ENCODE measurements around the gene IER5. TPM values are rescaled to one million over a fixed set of nuclear protein-coding genes. Genes with fewer than 3 reads are reported as not detected.
A peak's percentile ranks its signal among the peaks of the same experiment; 100 is the strongest.

The IER5 gene
- total RNA-seq, 1 donor from 2014 or later: 156 TPM

- ATAC-seq (ENCODE audit: low read depth) (no peak), DNase-seq (no peak)
- Mint-ChIP-seq H3K9me3 (no peaks in the 10 kb centered on the region), H3K27ac (peak overlapping the region; percentile 74), H3K4me3 (peak overlapping the region; percentile 47), H3K36me3 (ENCODE audit: low read depth) (peaks cover 10% of the 10 kb centered on the region), H3K27me3 (no peaks in the 10 kb centered on the region), H3K4me1 (peaks cover 64% of the 10 kb centered on the region)
- intact Hi-C loops (cut with micrococcal nuclease): no loop called here
- TF ChIP-seq CTCF (IDR thresholded peaks at IDR 0.05): no peak
- POLR2A ChIA-PET: interaction anchor here (0.8 to 38.3 kb wide), 4 partner anchors 9 to 77 kb away, joined by 3 to 1783 read pairs (median 217); partner anchors contain the start of genes IER5, MR1 and STX6
- CTCF ChIA-PET: no interaction called here
Measured at GRCh38 chr1:181100015-181100905, 11.8 kb downstream of the IER5 start.

- TF ChIP-seq CTCF (IDR thresholded peaks at IDR 0.05): no peak
- no peak overlapping the region for H3K27ac Mint-ChIP-seq
- ATAC-seq (ENCODE audit: low read depth) (no peak), DNase-seq (no peak)
- H3K9me3 Mint-ChIP-seq: no peaks in the 10 kb centered on the region
- CTCF ChIA-PET: no interaction called here
- no peak overlapping the region for H3K4me3 Mint-ChIP-seq
- H3K27me3 Mint-ChIP-seq: no peaks in the 10 kb centered on the region
- intact Hi-C loops (cut with micrococcal nuclease): no loop called here
- peaks cover 63% of the 10 kb centered on the region for H3K4me1 Mint-ChIP-seq
- POLR2A ChIA-PET: interaction anchor here (17.8 to 38.3 kb wide), 2 partner anchors 10 to 28 kb away, joined by 428 to 1783 read pairs; partner anchors contain the start of gene IER5
- H3K36me3 Mint-ChIP-seq (ENCODE audit: low read depth): peaks cover 4% of the 10 kb centered on the region
Measured at GRCh38 chr1:181100934-181101333, 12.4 kb downstream of the IER5 start.

GRCh38 chr1:181101581-181102226, 13.2 kb downstream of the IER5 start:
- Mint-ChIP-seq H3K27me3 (no peaks in the 10 kb centered on the region), H3K27ac (no peak overlapping the region), H3K36me3 (ENCODE audit: low read depth) (no peaks in the 10 kb centered on the region), H3K4me1 (peaks cover 63% of the 10 kb centered on the region), H3K4me3 (no peak overlapping the region), H3K9me3 (no peaks in the 10 kb centered on the region)
- intact Hi-C loops (cut with micrococcal nuclease): no loop called here
- no peak for ATAC-seq (ENCODE audit: low read depth)
- no peak for DNase-seq
- no peak for TF ChIP-seq CTCF (IDR thresholded peaks at IDR 0.05)
- ChIA-PET POLR2A (interaction anchor here (1.8 to 38.3 kb wide), 3 partner anchors 11 to 80 kb away, joined by 5 to 1783 read pairs (median 428); partner anchors contain the start of genes IER5 and STX6), CTCF (no interaction called here)

GRCh38 chr1:181102841-181103240, 14.3 kb downstream of the IER5 start:
- TF ChIP-seq CTCF (IDR thresholded peaks at IDR 0.05): no peak
- intact Hi-C loops (cut with micrococcal nuclease): no loop called here
- DNase-seq: no peak
- CTCF ChIA-PET: interaction anchor here (4.0 to 5.1 kb wide), 3 partner anchors 11 to 39 kb away, joined by 25 to 40 read pairs (median 31); no protein-coding TSS in a partner anchor
- H3K36me3 Mint-ChIP-seq (ENCODE audit: low read depth): no peaks in the 10 kb centered on the region
- ATAC-seq (ENCODE audit: low read depth): no peak
- H3K4me1 Mint-ChIP-seq: peaks cover 63% of the 10 kb centered on the region
- POLR2A ChIA-PET: interaction anchor here (1.8 to 38.3 kb wide), 3 partner anchors 12 to 81 kb away, joined by 5 to 1783 read pairs (median 428); partner anchors contain the start of genes IER5 and STX6
- no peak overlapping the region for H3K4me3 Mint-ChIP-seq
- no peaks in the 10 kb centered on the region for H3K9me3 Mint-ChIP-seq
- H3K27me3 Mint-ChIP-seq: no peaks in the 10 kb centered on the region
- no peak overlapping the region for H3K27ac Mint-ChIP-seq
